SK-N-SH treated with all-trans-retinoic acid at 6 μM for 48 hours (cell line): ENCODE measurements around the gene ABHD17C.

Source experiments
- ATAC-seq: fragments of 200-7000 bp; cut with Tn5 transposase; 3 replicates; pipeline ENCODE4 v1.9.1; 2020; ENCODE audit warnings: mild to moderate bottlenecking, moderate library complexity
- ARNTL ChIP-seq: fragments of 450-650 bp; formaldehyde crosslinking; IDR thresholded peaks from 2 replicates; pipeline ENCODE4 v1.5.0; 2020; ENCODE audit warnings: low read depth, mild to moderate bottlenecking, moderate library complexity, borderline replicate concordance
- BACH2 ChIP-seq: fragments of 250-450 bp; sonication (Bioruptor Pico); IDR thresholded peaks from 2 replicates; pipeline ENCODE4 v1.9.0; 2021; ENCODE audit warnings: mild to moderate bottlenecking, borderline replicate concordance
- CREB5 ChIP-seq: fragments of 250-450 bp; sonication (Bioruptor Pico); IDR thresholded peaks from 2 replicates; pipeline ENCODE4 v1.5.1; 2020; ENCODE audit warnings: low read depth, mild to moderate bottlenecking, moderate library complexity
- CSDC2 ChIP-seq: fragments of 250-450 bp; sonication (Bioruptor Pico); IDR thresholded peaks from 2 replicates; pipeline ENCODE4 v1.5.0; 2020; ENCODE audit warnings: mild to moderate bottlenecking, moderate library complexity
- ESRRG ChIP-seq: fragments of 250-450 bp; sonication (Bioruptor Pico); IDR thresholded peaks from 2 replicates; pipeline ENCODE4 v1.6.1; 2021; ENCODE audit warnings: mild to moderate bottlenecking
- GLIS3 ChIP-seq: fragments of 250-450 bp; sonication (Bioruptor Pico); IDR thresholded peaks from 2 replicates; pipeline ENCODE4 v1.5.0; 2020; ENCODE audit warnings: mild to moderate bottlenecking, moderate library complexity
- ISL1 ChIP-seq: fragments of 250-450 bp; sonication (Bioruptor Pico); IDR thresholded peaks from 2 replicates; pipeline ENCODE4 v2.1.2; 2022; ENCODE audit warnings: mild to moderate bottlenecking, moderate library complexity
- OSR1 ChIP-seq: fragments of 250-450 bp; sonication (Bioruptor Pico); IDR thresholded peaks from 2 replicates; pipeline ENCODE4 v1.8.0; 2022; ENCODE audit warnings: moderate library complexity, mild to moderate bottlenecking, inconsistent platforms
- POU6F1 ChIP-seq: fragments of 250-450 bp; sonication (Bioruptor Pico); IDR thresholded peaks from 2 replicates; pipeline ENCODE4 v1.8.0; 2021; ENCODE audit warnings: low read depth, mild to moderate bottlenecking, moderate library complexity, borderline replicate concordance
- PPARA ChIP-seq: fragments of 250-450 bp; sonication (Bioruptor Pico); IDR thresholded peaks from 2 replicates; pipeline ENCODE4 v1.5.0; 2020; ENCODE audit warnings: mild to moderate bottlenecking, borderline replicate concordance
- SNAI2 ChIP-seq: fragments of 250-450 bp; sonication (Bioruptor Pico); IDR thresholded peaks from 2 replicates; pipeline ENCODE4 v1.5.0; 2020; ENCODE audit warnings: mild to moderate bottlenecking, moderate library complexity
- TCF4 ChIP-seq: fragments of 250-450 bp; sonication (Bioruptor Pico); IDR thresholded peaks from 2 replicates; pipeline ENCODE4 v1.8.0; 2021; ENCODE audit warnings: mild to moderate bottlenecking, moderate library complexity, borderline replicate concordance
- TOX ChIP-seq: fragments of 250-450 bp; sonication (Bioruptor Pico); IDR thresholded peaks from 2 replicates; pipeline ENCODE4 v1.8.0; 2021; ENCODE audit warnings: mild to moderate bottlenecking, moderate library complexity, borderline replicate concordance
- TSHZ2 ChIP-seq: fragments of 250-450 bp; sonication (Bioruptor Pico); IDR thresholded peaks from 2 replicates; pipeline ENCODE4 v1.5.0; 2020; ENCODE audit warnings: mild to moderate bottlenecking, moderate library complexity
- ZC3H10 ChIP-seq: fragments of 250-450 bp; sonication (Bioruptor Pico); IDR thresholded peaks from 2 replicates; pipeline ENCODE4 v1.5.1; 2021; ENCODE audit warnings: mild to moderate bottlenecking, moderate library complexity
- ZFP3 ChIP-seq: fragments of 250-450 bp; sonication (Bioruptor Pico); IDR thresholded peaks from 2 replicates; pipeline ENCODE4 v1.5.0; 2020; ENCODE audit warnings: mild to moderate bottlenecking, moderate library complexity
- ZFP30 ChIP-seq: fragments of 450-650 bp; formaldehyde crosslinking; IDR thresholded peaks from 2 replicates; pipeline ENCODE4 v1.5.0; 2022; ENCODE audit warnings: mild to moderate bottlenecking, moderate library complexity
- ZNF565 ChIP-seq: fragments of 450-650 bp; formaldehyde crosslinking; conservative IDR thresholded peaks from 2 replicates; pipeline ENCODE4 v1.5.0; 2020; ENCODE audit warnings: low read depth, mild to moderate bottlenecking, moderate library complexity
- ZNF70 ChIP-seq: fragments of 450-650 bp; formaldehyde crosslinking; IDR thresholded peaks from 2 replicates; pipeline ENCODE4 v1.5.0; 2020; ENCODE audit warnings: mild to moderate bottlenecking, moderate library complexity
- ZNF8 ChIP-seq: fragments of 450-650 bp; formaldehyde crosslinking; IDR thresholded peaks from 2 replicates; pipeline ENCODE4 v1.5.0; 2020; ENCODE audit warnings: mild to moderate bottlenecking, moderate library complexity
- TF ChIP-seq, protein P1 (sequence below): fragments of 250-450 bp; sonication (Bioruptor Pico); IDR thresholded peaks from 2 replicates; pipeline ENCODE4 v1.8.0; 2020; ENCODE audit warnings: mild to moderate bottlenecking, moderate library complexity, borderline replicate concordance
- TF ChIP-seq, protein P2 (sequence below): fragments of 250-450 bp; sonication (Bioruptor Pico); IDR thresholded peaks from 2 replicates; pipeline ENCODE4 v1.5.1; 2021; ENCODE audit warnings: mild to moderate bottlenecking, moderate library complexity

The ABHD17C gene

DNA sequence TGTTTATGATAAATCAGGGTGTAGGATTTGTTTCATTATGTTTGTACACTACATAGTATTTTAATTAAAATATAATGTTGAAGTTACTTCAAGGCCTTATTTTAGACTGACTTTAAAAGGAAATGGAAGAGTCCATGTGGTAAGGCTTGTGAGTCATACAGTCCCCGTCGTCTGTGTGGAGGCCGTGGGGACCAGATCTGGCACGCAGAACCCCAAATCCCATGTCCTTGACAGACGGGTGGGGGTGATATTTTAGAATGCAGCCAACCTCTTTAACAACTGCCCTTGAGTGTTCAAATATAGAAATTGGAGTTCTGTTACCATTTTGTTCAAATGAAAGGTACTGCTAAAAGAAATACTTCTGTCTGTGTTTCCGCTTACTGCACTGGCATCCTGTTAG lies 35.8 kb downstream of the ABHD17C start:
- no peak for ATAC-seq
- TF ChIP-seq PPARA = no peak
- no peak for TF ChIP-seq TSHZ2 (CRISPR knock-in tag)
- TF ChIP-seq TCF4 (CRISPR knock-in tag) = no peak
- no peak for TF ChIP-seq CSDC2 (CRISPR knock-in tag)
- no peak for TF ChIP-seq ZFP3
- TF ChIP-seq ARNTL = no peak
- no peak for TF ChIP-seq ZNF70 (CRISPR knock-in tag)
- TF ChIP-seq BACH2 (CRISPR knock-in tag) = no peak
- no peak for TF ChIP-seq SNAI2
- no peak for TF ChIP-seq GLIS3 (CRISPR knock-in tag)
- no peak for TF ChIP-seq ESRRG (CRISPR knock-in tag)
- TF ChIP-seq OSR1 (CRISPR knock-in tag) = no peak
- TF ChIP-seq, protein P1, sequence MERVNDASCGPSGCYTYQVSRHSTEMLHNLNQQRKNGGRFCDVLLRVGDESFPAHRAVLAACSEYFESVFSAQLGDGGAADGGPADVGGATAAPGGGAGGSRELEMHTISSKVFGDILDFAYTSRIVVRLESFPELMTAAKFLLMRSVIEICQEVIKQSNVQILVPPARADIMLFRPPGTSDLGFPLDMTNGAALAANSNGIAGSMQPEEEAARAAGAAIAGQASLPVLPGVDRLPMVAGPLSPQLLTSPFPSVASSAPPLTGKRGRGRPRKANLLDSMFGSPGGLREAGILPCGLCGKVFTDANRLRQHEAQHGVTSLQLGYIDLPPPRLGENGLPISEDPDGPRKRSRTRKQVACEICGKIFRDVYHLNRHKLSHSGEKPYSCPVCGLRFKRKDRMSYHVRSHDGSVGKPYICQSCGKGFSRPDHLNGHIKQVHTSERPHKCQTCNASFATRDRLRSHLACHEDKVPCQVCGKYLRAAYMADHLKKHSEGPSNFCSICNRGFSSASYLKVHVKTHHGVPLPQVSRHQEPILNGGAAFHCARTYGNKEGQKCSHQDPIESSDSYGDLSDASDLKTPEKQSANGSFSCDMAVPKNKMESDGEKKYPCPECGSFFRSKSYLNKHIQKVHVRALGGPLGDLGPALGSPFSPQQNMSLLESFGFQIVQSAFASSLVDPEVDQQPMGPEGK (CRISPR knock-in tag) = no peak
- no peak for TF ChIP-seq ZNF8 (CRISPR knock-in tag)
- no peak for TF ChIP-seq ZNF565 (CRISPR knock-in tag)
- TF ChIP-seq CREB5 = no peak
- TF ChIP-seq POU6F1 = no peak
- TF ChIP-seq, all 23 proteins: peak for 0

DNA sequence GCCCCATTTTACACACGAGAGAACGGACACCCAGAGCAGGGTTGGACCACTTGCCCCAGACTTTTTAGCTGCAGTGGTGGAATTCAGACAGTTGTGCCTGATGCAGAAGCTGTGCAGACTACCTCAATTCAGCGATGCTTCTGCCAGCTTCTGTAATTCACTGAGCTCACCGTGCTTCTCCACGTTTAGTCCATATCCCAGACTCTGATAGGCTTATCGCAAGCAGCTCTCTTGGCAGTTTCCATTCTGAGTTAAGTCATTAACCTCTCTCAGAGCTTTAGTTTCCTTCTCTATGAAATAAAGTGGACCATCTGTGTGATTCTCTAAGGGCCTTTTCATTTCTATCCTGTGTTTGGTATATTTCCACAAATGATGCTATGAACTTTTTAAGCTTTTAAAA lies 37.1 kb downstream of the ABHD17C start:
- ATAC-seq = no peak
- TF ChIP-seq ZFP3 = no peak
- no peak for TF ChIP-seq POU6F1
- TF ChIP-seq TOX (CRISPR knock-in tag) = no peak
- TF ChIP-seq ZC3H10 (CRISPR knock-in tag) = no peak
- no peak for TF ChIP-seq CREB5
- no peak for TF ChIP-seq ZFP30
- no peak for TF ChIP-seq OSR1 (CRISPR knock-in tag)
- TF ChIP-seq, protein P1 (CRISPR knock-in tag) = no peak
- no peak for TF ChIP-seq PPARA
- TF ChIP-seq ARNTL = no peak
- no peak for TF ChIP-seq SNAI2
- TF ChIP-seq TCF4 (CRISPR knock-in tag) = no peak
- TF ChIP-seq, protein P2, sequence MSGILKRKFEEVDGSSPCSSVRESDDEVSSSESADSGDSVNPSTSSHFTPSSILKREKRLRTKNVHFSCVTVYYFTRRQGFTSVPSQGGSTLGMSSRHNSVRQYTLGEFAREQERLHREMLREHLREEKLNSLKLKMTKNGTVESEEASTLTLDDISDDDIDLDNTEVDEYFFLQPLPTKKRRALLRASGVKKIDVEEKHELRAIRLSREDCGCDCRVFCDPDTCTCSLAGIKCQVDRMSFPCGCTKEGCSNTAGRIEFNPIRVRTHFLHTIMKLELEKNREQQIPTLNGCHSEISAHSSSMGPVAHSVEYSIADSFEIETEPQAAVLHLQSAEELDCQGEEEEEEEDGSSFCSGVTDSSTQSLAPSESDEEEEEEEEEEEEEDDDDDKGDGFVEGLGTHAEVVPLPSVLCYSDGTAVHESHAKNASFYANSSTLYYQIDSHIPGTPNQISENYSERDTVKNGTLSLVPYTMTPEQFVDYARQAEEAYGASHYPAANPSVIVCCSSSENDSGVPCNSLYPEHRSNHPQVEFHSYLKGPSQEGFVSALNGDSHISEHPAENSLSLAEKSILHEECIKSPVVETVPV (CRISPR knock-in tag) = no peak
- TF ChIP-seq CSDC2 (CRISPR knock-in tag) = no peak
- TF ChIP-seq ESRRG (CRISPR knock-in tag) = no peak
- no peak for TF ChIP-seq ISL1 (CRISPR knock-in tag)
- no peak for TF ChIP-seq ZNF8 (CRISPR knock-in tag)
- TF ChIP-seq BACH2 (CRISPR knock-in tag) = no peak
